SK-N-MC (cell line): ENCODE data around the gene PRSS22.

Source experiments
- EZH2 ChIP-seq: fragments of 200-600 bp; sonication (generic); IDR thresholded peaks from one replicate; pipeline ENCODE4 v1.6.1; 2017; ENCODE audit warnings: antibody characterized with exemption
- POLR2AphosphoS5 ChIP-seq: IDR thresholded peaks from 2 replicates; pipeline ENCODE4 v1.6.1; 2012; ENCODE audit warnings: mild to moderate bottlenecking, low read depth, low read length, borderline replicate concordance

DNA sequence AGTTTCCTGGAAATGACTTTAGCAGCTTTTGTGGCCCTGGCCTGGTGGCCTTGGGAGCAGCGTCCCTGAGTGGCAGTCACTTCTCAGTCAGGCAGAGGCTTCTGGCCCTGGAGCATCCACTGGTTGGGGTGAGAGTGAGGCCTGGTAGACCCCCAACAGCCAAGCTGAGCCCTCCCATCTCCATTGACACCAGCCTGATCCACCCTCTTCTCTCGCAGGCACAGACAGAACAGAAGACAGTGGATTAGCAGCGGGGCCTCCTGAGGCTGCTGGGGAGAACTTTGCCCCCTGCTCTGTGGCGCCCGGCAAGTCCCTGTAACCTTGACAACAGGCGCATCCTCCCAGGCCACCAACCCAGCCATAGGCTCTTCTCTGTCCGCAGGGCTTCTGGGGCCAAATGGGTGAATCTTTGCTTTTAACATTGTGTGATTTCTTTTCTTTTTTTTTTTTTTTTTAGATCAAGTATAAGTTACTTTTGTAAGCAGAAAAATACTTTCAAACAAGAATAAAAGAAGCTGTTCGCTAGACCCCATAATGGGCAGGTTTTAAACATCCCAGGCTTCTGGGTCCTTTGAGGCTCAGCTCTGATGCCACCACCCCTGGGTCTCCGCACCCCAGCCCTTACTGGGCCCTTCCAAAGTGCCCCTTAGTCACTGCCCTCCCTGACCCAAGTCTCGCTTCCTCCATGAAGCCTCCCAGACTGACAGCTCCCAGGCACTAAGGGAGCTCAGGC, 41.0 kb upstream of the PRSS22 start:
- TF ChIP-seq POLR2AphosphoS5 (no peak), EZH2 (no peak)
